SK-N-SH treated with all-trans-retinoic acid at 6 μM for 48 hours (cell line): Measurements from ENCODE around the gene CYBC1.

ENCODE experiments used
- ARNTL ChIP-seq: fragments of 450-650 bp; formaldehyde crosslinking; IDR thresholded peaks from 2 replicates; pipeline ENCODE4 v1.5.0; 2020; ENCODE audit warnings: low read depth, mild to moderate bottlenecking, moderate library complexity, borderline replicate concordance
- ISL1 ChIP-seq: fragments of 250-450 bp; sonication (Bioruptor Pico); IDR thresholded peaks from 2 replicates; pipeline ENCODE4 v2.1.2; 2022; ENCODE audit warnings: mild to moderate bottlenecking, moderate library complexity
- PPARA ChIP-seq: fragments of 250-450 bp; sonication (Bioruptor Pico); IDR thresholded peaks from 2 replicates; pipeline ENCODE4 v1.5.0; 2020; ENCODE audit warnings: mild to moderate bottlenecking, borderline replicate concordance
- RARB ChIP-seq: fragments of 250-450 bp; sonication (Bioruptor Pico); IDR thresholded peaks from 2 replicates; pipeline ENCODE4 v1.8.0; 2021; ENCODE audit warnings: mild to moderate bottlenecking, moderate library complexity
- SNAI2 ChIP-seq: fragments of 250-450 bp; sonication (Bioruptor Pico); IDR thresholded peaks from 2 replicates; pipeline ENCODE4 v1.5.0; 2020; ENCODE audit warnings: mild to moderate bottlenecking, moderate library complexity
- TCF4 ChIP-seq: fragments of 250-450 bp; sonication (Bioruptor Pico); IDR thresholded peaks from 2 replicates; pipeline ENCODE4 v1.8.0; 2021; ENCODE audit warnings: mild to moderate bottlenecking, moderate library complexity, borderline replicate concordance
- ZFP3 ChIP-seq: fragments of 250-450 bp; sonication (Bioruptor Pico); IDR thresholded peaks from 2 replicates; pipeline ENCODE4 v1.5.0; 2020; ENCODE audit warnings: mild to moderate bottlenecking, moderate library complexity
- ZFP30 ChIP-seq: fragments of 450-650 bp; formaldehyde crosslinking; IDR thresholded peaks from 2 replicates; pipeline ENCODE4 v1.5.0; 2022; ENCODE audit warnings: mild to moderate bottlenecking, moderate library complexity
- ZNF70 ChIP-seq: fragments of 450-650 bp; formaldehyde crosslinking; IDR thresholded peaks from 2 replicates; pipeline ENCODE4 v1.5.0; 2020; ENCODE audit warnings: mild to moderate bottlenecking, moderate library complexity
- TF ChIP-seq, protein P1 (sequence below): fragments of 250-450 bp; sonication (Bioruptor Pico); IDR thresholded peaks from 2 replicates; pipeline ENCODE4 v1.5.1; 2020; ENCODE audit warnings: low read depth, mild to moderate bottlenecking, moderate library complexity
- TF ChIP-seq, protein P2 (sequence below): fragments of 250-450 bp; sonication (Bioruptor Pico); IDR thresholded peaks from 2 replicates; pipeline ENCODE4 v1.8.0; 2021; ENCODE audit warnings: low read depth, mild to moderate bottlenecking, moderate library complexity, borderline replicate concordance
- TF ChIP-seq, protein P3 (sequence below): fragments of 250-450 bp; sonication (Bioruptor Pico); IDR thresholded peaks from 2 replicates; pipeline ENCODE4 v1.8.0; 2020; ENCODE audit warnings: mild to moderate bottlenecking, moderate library complexity, borderline replicate concordance

DNA sequence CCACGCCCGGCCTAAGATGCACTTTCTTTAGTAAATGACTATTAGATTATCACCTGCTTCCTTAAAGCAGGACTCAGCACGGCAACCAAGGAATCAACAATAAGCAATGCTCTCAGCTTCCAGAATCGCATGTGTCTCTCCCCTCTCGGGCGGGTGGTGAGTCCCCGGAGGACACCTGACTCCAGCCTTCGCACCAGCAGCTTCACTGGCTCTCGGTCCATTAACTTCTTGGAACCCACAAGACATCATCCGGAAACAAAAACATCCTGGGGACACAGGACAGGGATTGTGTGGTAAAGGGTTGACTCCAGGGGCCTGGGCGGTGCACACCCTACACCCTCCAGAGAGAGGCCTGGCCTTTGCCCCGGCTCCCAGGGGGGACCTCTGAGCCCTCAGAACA lies 56.3 kb downstream of the CYBC1 start:
- no peak for TF ChIP-seq ARNTL (CRISPR knock-in tag)
- TF ChIP-seq, protein P1, sequence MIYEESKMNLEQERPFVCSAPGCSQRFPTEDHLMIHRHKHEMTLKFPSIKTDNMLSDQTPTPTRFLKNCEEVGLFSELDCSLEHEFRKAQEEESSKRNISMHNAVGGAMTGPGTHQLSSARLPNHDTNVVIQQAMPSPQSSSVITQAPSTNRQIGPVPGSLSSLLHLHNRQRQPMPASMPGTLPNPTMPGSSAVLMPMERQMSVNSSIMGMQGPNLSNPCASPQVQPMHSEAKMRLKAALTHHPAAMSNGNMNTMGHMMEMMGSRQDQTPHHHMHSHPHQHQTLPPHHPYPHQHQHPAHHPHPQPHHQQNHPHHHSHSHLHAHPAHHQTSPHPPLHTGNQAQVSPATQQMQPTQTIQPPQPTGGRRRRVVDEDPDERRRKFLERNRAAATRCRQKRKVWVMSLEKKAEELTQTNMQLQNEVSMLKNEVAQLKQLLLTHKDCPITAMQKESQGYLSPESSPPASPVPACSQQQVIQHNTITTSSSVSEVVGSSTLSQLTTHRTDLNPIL: no peak
- TF ChIP-seq ZFP30: no peak
- TF ChIP-seq SNAI2 (CRISPR knock-in tag): no peak
- TF ChIP-seq PPARA: no peak
- TF ChIP-seq, protein P2, sequence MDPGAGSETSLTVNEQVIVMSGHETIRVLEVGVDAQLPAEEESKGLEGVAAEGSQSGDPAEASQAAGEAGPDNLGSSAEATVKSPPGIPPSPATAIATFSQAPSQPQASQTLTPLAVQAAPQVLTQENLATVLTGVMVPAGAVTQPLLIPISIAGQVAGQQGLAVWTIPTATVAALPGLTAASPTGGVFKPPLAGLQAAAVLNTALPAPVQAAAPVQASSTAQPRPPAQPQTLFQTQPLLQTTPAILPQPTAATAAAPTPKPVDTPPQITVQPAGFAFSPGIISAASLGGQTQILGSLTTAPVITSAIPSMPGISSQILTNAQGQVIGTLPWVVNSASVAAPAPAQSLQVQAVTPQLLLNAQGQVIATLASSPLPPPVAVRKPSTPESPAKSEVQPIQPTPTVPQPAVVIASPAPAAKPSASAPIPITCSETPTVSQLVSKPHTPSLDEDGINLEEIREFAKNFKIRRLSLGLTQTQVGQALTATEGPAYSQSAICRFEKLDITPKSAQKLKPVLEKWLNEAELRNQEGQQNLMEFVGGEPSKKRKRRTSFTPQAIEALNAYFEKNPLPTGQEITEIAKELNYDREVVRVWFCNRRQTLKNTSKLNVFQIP (CRISPR knock-in tag): no peak
- TF ChIP-seq ZNF70 (CRISPR knock-in tag): no peak
- TF ChIP-seq TCF4 (CRISPR knock-in tag): no peak
- TF ChIP-seq ZFP3 (CRISPR knock-in tag): no peak
- no peak for TF ChIP-seq RARB
- TF ChIP-seq, protein P3, sequence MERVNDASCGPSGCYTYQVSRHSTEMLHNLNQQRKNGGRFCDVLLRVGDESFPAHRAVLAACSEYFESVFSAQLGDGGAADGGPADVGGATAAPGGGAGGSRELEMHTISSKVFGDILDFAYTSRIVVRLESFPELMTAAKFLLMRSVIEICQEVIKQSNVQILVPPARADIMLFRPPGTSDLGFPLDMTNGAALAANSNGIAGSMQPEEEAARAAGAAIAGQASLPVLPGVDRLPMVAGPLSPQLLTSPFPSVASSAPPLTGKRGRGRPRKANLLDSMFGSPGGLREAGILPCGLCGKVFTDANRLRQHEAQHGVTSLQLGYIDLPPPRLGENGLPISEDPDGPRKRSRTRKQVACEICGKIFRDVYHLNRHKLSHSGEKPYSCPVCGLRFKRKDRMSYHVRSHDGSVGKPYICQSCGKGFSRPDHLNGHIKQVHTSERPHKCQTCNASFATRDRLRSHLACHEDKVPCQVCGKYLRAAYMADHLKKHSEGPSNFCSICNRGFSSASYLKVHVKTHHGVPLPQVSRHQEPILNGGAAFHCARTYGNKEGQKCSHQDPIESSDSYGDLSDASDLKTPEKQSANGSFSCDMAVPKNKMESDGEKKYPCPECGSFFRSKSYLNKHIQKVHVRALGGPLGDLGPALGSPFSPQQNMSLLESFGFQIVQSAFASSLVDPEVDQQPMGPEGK (CRISPR knock-in tag): no peak
- no peak for TF ChIP-seq ISL1 (CRISPR knock-in tag)
